Adipose tissue (tissue), 3 donors: ENCODE results near the gene INTS15. TPM values are rescaled to one million over a fixed set of nuclear protein-coding genes. Genes with fewer than 3 reads are reported as not detected.
A peak's percentile ranks its signal among the peaks of the same experiment; 100 is the strongest.

Source experiments
- H3K27ac ChIP-seq: one replicate; pipeline ENCODE4 v1.5.1; 2013; ENCODE audit warnings: low read depth, low read length
- WGBS, 3 donors: extraction: QIAGEN DNeasy Blood & Tissue Kit; methylation state at CpG; one replicate each; pipeline ENCODE4 v1.1.7; 2013; 5-methylcytosine and 5-hydroxymethylcytosine counted together
- polyA plus RNA-seq, 3 donors: library from polyadenylated mRNA; stranded (reverse); fragments of 200-250 nt; gene quantifications; one replicate each; pipeline ENCODE4 v1.2.3, GENCODE V29; 2013
- donor health status: healthy with polysubstance abuse.
- donor health status: Bipolar disorder and iron deficiency.
- donor health status: healthy.

Gene INTS15
- polyA plus RNA-seq = 10 to 100 TPM; 14.3 to 25.6 (median 18.7) TPM

DNA sequence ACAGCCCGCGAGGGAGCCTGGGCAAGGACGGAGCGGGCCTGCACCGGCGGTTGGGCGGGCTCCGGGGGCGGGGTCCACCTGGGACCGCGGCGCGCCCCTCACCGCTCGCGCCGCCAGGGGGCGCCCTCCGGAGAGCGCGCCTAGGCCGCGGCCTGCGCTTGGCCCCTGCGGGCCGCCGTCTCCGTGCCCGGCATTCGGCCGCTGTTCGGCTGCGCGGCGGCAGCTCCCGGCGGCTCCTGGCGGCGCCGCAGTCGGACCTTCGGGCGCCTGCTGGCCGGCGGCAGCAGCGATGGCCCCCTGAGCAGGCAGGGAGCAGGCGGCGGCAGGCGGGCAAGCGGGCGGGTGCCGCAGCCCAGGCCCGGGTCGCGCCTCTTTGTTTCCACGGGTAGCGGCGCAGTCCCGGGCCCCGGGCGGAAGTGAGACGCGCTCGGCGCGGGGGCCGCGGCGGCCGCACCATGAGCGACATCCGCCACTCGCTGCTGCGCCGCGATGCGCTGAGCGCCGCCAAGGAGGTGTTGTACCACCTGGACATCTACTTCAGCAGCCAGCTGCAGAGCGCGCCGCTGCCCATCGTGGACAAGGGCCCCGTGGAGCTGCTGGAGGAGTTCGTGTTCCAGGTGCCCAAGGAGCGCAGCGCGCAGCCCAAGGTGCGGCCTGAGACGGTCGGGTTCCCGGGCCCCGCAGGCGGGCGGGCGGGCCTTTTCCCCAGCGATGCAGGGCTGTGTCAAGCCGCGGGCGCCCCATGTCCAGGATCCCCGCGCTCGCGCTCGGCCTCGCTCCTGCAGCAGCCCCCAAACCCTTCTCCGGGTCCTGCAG, at the start of gene INTS15:
INTS15 (plus strand) TSS at position 193 of the 816 bp plus-strand sequence; CDS start at position 456, 263 bp downstream.
- peak within 1 kb of the TSS; percentile 49 for H3K27ac ChIP-seq
- 0% methylated on average over 60 to 107 of the region's 107 CpGs for WGBS, 3 donors

DNA sequence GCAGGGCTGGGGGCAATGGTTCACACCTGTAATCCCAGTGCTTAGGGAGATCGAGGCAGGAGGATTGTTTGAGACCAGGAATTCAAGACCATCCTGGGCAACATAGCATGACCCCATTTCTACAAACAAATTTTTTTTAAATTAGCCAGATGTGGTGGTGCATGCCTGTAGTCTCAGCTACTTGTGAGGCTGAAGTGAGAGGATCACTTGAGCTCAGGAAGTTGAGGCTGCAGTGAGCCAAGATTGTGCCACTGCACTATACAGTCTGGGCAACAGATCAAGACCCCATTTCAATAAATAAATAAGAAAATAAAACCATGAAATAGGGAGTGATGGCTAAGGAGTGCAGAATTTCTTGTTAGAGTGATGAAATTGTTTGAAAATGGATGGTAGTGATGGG, 47.5 kb upstream of the INTS15 start:
- no peak overlapping the region for H3K27ac ChIP-seq
- WGBS, 3 donors = 89 to 93% (median 92%) methylated on average over 1 of the region's 1 CpG

DNA sequence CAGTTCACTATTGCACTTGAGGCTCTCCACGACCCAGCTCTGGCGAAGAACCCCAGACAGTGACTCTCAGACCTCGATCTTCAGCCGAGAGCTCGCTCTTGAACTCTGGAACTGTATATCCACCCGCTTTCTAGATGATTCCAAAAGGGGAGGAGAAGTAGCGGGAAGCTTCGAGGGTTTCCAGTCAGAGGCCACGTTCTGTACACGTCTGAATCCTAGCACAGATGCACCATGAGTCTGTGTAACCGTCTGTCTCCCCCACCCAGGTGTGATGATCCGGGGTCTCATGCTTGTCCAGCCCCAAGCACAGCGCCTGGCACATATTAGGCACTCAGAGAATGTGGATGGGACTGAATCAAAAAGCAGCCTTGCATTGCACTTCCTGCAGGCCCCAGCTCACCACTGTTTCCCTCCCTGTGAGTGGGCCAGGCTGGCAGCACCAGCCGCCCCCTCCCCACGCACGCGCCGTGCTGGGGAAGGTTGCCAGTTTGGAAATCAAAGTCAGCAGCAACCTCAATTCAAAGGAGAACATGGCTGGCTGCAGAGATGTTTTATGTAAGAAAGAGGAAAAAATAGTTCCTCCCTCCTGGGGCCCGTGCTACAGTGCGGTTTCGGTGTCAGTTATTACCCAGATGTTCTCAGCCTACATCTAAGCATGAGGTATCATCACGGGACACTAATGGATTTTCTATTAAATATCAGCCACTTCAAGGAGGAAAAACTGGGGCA, 44.3 kb upstream of the INTS15 start:
- H3K27ac ChIP-seq = no peak overlapping the region
- whole genome bisulfite sequencing, 3 donors = 62 to 77% (median 74%) methylated on average over 22 of the region's 22 CpGs

DNA sequence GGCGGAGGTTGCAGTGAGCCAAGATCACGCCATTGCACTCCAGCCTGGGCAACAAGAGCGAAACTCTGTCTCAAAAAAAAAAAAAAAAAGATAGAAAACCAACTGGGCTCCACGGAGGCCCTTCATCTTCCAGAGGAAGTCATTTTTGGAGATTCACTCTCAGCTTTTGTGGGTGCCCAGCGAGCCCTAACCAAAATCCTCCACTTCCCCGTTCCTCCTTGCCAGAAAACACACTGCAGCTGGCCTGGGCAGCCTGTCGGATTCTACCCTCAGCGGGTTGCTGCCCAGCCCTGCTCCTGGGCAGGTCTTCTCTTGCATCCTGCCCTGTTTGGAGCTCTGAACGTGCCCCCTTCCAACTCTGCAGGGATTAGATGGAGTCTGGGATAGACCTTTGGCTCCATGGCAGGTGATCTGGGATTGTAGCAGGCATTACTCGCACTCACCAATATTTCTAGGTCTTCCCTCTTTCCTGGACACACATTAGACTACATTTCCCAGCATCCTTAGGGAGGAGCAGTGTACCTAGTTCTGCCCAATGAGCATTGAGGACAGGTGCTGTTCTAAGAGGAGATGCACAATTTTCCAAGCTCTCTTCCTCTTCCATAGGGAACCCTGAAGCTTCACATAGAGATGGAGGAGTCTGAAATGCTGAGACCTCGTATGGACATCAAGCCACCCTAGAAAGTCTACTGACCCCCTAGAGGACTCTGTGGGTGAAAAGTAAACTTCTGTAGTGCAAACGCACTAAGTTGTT, 43.1 kb upstream of the INTS15 start:
- H3K27ac ChIP-seq = no peak overlapping the region
- WGBS, 3 donors = 65 to 74% (median 71%) methylated on average over 11 to 12 of the region's 12 CpGs

DNA sequence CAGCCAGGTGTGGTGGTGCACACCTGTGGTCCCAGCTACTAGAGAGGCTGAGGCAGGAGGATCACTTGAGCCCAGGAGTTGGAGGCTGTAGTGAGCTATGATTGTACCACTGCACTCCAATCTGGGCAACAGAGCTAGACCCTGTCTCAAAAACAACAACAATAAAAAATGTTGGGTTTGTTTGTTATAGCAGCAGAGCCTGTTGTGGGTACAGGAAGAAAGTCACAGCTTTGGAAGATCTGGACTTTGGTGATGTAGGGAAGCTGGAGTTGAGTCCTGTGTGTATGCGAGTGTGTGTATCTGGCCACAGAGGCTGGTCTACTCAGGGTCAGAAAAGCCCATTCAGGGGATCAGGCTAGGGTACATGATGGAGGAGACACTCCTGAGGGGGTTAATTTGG, 42.4 kb upstream of the INTS15 start:
- no peak overlapping the region for H3K27ac ChIP-seq
- 89 to 100% (median 97%) methylated on average over 1 of the region's 1 CpG for WGBS, 3 donors

DNA sequence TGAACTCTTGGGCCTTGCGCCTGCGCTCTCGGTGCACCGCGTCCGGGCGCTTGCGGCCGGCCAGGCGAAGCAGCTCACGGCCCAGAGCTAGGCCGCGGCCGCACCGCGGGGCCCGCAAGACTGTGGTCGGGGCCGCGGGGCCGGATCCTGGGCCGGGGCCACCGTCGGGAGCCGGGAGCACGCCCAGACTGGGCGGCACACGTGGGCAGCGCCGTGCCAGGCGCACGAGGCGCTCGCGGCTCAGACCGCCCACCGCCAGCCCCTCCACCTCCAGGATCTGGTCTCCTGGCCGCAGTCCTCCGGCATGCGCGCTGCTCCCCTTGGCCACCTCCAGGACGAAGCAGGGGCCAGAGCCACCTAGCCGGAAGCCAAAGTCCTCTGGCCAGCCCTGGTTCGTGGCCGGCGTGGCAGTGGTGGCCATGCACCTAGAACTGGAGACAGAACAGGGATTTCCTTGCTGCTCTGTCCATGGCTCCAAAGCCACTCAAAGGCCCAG, 38.8 kb upstream of the INTS15 start, which contains the start of gene GRID2IP:
GRID2IP (minus strand) TSS at position 446 of the 496 bp plus-strand sequence; CDS start at position 421, 25 bp downstream.
- no peak within 1 kb of the TSS for H3K27ac ChIP-seq
- WGBS, 3 donors = 58 to 82% (median 78%) methylated on average over 43 to 46 of the region's 46 CpGs

DNA sequence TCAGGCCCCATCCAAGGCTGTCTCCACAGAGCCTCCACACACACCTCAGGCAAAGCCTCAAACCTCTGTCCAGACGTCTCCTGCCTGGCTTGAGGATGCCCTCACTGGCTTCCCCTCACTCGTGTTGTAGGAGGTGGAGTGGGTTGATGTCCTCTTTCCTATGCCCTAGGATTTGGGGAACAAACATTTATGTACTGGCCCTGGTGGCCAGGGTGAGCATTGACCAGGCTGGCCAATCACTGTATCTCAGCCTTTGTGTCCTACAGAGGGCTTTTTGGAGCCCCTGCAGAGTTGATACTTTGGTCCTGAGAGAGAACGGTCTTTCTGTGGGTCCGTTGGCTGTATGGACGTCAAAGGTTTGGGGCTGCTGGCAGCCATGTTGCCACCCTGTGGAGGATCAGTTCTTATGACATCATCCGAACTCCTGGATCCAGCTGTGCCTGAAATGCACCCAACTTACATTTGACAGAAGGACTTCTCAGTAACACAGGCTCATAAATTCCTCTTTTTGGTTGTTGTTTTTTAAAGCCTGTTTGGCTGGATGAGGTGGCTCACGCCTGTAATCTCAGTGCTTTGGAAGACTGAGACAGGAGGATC, 36.3 kb upstream of the INTS15 start:
- WGBS, 3 donors = 66 to 77% (median 73%) methylated on average over 7 of the region's 7 CpGs
- H3K27ac ChIP-seq = no peak overlapping the region

DNA sequence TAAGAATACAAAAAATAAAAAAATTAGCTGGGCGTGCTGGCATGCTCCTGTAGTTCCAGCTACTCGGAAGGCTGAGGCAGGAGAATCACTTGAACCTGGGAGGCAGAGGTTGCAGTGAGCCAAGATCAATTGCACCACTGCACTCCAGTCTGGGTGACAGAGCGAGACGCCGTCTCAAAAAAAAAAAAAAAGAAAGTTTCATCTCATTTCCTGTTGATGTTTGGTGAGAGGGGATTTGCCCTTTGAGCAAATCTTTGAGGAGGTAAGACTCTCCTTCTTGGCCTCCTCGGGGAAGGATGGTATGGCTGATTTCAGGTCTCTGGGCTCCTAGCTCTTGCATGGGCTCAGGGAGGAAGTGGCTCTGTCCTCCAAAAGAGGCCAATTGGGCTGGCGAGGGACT, 35.0 kb upstream of the INTS15 start:
- WGBS, 3 donors = 69 to 78% (median 74%) methylated on average over 7 of the region's 7 CpGs
- no peak overlapping the region for H3K27ac ChIP-seq

DNA sequence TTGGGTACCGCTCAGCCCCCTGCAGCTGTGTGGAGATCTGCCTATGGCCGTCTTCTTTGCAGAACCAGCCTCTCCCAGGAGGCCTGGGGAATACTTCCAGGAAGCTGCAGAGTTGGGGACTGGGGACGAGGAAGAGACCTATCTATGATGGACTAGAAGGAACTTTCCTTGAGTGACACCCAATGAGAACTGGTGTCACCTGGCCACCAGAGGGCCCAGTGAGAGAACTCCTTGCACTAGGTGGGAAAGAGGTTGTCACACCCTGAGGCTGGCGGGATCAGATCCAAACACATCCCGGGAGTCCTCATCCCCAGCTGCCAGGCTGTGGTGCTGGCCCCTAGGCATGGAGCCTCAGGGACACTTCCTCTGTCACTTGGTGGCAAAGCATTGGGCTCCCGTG, 33.6 kb upstream of the INTS15 start:
- no peak overlapping the region for H3K27ac ChIP-seq
- 55 to 74% (median 73%) methylated on average over 6 of the region's 6 CpGs for WGBS, 3 donors

DNA sequence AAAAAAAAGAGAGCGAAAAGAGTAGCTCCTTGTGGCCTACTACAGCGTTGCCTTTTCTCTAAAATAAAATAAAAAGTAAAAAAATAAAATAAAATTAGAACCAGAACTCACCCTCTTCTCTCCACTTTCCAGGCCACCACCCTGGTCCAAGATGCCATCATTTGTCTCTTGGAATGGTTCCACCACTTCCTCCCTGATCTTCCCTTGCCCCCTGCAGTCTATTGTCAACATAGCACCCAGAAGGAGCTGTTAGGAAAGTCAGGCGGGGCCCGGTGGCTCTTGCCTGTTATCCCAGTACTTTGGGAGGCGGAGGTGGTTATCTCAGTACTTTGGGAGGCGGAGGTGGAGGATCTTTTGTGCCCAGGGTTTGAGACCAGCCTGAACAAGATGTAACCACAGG, 31.0 kb upstream of the INTS15 start:
- no peak overlapping the region for H3K27ac ChIP-seq
- WGBS, 3 donors = 44 to 61% (median 48%) methylated on average over 6 of the region's 6 CpGs

DNA sequence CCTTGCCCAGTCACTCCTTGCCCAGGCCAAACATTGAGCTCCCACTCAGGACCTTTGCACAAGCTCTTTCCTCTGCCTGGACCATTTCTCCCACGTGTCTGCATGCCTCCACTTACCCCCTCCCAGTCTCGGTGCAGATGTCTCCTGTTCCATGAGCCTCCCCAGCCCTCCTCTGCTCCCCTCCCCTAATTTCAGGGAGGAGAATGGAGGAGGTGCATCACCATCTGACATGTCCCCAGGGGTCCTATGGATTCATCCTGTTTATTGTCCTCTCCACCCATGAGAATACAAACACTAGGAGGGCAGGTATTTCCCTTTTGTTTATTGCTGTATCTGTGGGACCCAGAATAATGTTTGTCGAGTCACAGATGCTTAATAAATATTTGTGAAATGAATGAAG, 29.9 kb upstream of the INTS15 start:
- WGBS, 3 donors = 11 to 36% (median 32%) methylated on average over 3 of the region's 3 CpGs
- no peak overlapping the region for H3K27ac ChIP-seq

DNA sequence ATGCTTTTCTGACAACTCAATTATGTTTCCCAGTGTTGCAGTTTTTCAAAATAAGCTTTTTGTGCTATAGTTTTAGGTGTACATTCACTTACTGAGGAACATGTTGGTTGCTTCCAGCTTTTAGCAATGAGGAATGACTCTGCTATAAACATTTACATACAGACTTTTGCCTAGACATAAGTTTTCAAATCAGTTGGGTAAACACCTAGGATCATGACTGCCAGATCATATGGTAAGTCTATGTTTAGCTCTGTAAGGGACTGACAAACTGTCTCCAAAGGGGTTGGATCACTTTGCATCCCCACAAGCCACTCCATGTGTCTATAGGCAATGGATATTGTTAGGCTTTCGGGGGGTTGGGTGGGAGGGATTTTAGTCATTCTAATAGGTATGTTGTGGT, 27.7 kb upstream of the INTS15 start:
- WGBS, 3 donors = 80 to 92% (median 91%) methylated on average over 1 of the region's 1 CpG
- H3K27ac ChIP-seq = no peak overlapping the region

DNA sequence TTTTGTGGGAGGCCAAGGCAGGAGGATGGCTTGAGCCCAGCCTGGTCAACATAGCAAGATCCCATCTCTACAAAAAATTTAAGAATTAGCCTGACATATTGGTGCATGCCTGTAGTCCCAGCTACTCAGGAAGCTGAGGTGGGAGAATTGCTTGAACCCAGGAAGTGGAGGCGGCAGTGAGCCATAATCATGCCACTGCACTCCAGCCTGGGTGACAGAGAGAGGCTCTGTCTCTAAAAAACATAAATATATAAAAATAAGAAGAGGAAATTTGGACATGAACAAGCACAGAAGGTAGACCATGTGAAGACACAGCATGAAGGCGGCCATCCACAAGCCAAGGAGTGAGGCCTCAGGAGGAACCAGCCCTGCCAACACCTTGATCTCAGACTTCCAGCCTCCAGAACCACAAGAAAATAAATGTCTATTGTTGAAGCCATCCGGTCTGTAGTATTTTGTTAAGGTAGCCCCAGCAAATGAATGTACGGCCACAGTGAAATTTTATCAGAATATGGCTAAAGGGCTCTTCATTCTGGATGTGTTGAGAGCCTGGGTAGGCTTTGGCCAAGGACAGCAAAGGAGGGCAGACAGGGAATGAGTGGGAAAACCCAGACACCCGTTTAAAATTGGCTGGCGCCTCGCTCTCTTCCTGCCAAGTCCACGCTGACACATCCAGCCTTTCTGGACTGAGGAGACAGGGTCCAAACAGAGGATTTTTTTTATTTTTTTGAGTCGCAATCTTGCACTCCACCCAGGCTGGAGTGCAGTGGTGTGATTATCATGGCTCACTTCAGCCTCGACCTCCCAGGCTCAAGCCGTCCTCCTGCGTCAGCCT, 25.7 kb upstream of the INTS15 start:
- no peak overlapping the region for H3K27ac ChIP-seq
- WGBS, 3 donors = 68 to 84% (median 80%) methylated on average over 12 of the region's 12 CpGs

DNA sequence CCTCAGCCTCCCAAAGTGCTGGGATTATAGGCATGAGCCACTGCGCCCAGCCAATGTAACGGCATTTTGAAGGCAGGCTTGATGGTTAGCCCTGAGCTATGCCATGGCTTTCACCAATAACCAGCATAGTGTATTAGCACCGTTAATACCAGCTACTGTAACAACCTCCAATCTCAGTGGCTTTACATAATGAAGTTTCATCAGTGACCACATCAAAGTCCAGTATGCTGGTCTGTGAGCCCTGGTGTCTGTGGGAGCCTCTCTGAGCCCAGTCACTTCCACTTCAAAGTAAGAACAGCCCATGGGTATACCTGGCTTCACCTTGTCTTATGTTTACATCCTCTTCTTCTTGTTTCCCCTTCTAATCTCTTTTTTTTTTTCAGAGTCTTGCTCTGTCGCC, 24.2 kb upstream of the INTS15 start:
- WGBS, 3 donors = 83 to 88% (median 86%) methylated on average over 4 of the region's 4 CpGs

DNA sequence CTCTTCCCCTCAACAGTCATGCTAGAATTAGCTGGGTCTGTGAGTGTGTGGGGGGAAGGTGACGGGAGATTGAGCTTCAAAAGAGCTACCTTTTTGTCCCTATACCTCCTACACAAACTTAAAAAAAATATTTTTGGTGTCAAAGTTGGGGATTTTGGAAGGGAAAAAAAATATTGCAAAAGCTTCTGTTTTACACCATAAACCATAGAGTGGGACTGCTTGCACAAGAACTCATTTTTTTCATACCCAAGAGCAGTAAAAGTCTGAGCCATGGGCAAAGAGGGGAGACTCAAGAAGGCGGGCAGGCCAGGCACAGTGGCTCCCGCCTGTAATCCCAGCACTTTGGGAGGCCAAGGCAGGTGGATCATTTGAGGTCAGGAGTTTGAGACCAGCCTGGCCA, 21.9 kb upstream of the INTS15 start:
- WGBS, 3 donors = 78 to 84% (median 82%) methylated on average over 3 of the region's 3 CpGs
- H3K27ac ChIP-seq = no peak overlapping the region

More for the DNA sequence above, 24.2 kb upstream of the INTS15 start:
- no peak overlapping the region for H3K27ac ChIP-seq

DNA sequence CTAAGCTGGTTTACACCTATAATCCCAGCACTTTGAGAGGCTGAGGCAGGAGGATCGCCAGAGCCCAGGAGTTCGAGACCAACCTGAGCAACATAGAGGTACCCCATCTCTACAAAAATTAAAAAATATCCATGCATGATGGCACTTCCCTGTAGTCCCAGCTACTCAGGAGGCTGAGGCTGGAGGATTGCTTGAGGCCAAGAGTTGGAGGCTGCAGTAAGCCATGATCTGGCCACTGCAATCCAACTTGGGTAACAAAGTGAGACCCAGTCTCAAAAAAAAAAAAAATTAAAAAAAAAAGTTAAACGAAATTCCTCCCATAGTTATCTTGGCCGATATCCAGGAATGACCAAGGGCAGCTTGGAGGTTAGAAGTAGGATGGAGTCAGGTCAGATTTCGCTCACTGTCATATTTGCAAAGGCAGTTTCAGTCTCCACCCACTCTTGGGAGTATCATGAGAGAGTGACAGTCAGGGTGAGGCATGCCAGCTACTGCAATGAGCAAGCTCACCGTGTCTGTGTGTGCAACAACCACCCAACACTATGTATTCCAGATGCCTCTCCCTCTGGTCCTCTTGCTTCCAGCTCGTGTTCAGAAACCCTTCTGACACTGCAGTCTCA, 18.6 kb upstream of the INTS15 start:
- WGBS, 3 donors = 54 to 69% (median 63%) methylated on average over 7 of the region's 7 CpGs

More for the DNA sequence above, 18.6 kb upstream of the INTS15 start:
- H3K27ac ChIP-seq = no peak overlapping the region
